NCI-H2107 treated with DMSO at 0.1 percent for 48 hours (cell line): ENCODE results near the gene BICRAL.
A peak's percentile ranks its signal among the peaks of the same experiment; 100 is the strongest.
"Not testable (repeated sequence)": the region's sequence is repeated elsewhere in the genome, so short reads cannot be mapped to it uniquely, and the experiment has no call there.

ENCODE experiments used
- DNase-seq: peaks from one replicate; lab custom pipeline; 2025; ENCODE audit not compliant: unreplicated experiment; lab: John Stamatoyannopoulos, UW

Gene BICRAL

DNA sequence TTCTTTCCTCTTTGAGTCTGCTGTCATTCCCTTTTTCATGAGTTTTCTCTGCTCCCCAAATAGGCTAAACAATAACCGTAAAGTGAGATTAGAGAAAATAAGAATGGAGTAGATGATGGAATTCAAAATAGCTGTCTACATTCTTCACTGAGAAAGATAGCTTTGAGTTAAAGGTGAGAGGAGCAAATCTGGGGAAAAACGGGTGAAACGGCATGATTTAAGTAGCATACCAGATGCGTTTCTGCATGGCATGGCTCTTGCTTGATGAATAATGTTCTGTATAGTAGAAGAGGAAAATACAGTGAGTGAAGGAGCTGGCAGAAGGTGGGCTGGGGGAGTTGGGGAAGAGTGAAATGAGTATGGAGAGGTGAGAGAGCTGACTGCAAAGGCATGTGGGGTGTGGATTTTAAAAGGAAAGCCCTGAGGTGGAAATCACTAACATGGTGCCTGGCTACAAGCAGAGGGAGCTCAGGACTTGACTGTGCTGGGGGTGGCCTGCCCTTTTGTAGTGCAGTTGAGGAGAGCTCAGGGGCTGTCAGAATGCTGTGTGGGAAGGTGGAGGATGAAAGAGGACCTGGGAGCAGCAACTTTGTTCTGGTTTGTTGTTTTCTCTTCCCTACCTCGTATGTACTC is 8.8 kb downstream of the BICRAL start:
- no peak for DNase-seq

DNA sequence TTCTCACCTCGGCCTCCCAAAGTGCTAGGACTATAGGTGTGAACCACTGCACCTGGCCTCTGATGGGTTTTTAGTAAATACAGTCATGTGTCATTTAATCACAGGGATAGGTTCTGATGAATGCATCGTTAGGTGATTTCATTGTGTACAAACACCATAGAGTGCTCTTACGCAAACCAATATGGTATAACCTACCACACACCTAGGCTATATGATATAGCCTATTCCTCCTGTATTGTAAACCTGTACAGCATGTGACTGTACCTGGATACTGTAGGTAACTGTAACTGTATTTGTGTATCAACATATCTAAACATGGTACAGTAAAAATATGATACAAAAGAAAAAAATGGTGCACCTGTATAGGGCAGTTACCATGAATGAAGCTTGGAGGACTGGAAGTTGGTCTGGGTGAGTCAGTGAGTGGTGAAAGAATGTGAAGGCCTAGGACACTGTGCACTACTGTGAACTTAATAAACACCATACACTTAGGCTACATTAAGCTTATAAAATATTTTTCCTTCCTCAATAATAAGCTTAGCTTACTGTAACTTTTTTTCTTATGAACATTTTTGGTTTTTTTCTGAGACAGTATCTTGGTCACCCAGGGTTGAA is 10.0 kb downstream of the BICRAL start:
- DNase-seq: peak; percentile 62

DNA sequence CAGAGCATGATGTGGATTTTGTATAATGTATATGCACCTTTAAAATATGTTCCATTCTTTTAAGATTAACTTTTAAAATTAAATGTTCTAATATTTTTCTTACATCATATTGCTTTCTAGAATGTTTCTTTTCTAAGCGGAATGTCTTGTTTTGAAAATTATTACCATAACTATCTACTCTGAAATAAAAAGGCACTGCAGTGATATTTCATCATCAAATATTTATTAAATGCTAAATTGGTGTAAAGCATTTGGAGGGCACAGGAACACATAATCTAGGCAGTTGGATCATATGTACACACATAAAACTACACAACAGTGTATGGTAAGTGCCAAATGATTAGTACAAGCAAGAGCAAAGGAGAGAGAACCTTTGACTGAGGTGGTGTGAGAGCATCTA is 13.8 kb downstream of the BICRAL start:
- DNase-seq: no peak

DNA sequence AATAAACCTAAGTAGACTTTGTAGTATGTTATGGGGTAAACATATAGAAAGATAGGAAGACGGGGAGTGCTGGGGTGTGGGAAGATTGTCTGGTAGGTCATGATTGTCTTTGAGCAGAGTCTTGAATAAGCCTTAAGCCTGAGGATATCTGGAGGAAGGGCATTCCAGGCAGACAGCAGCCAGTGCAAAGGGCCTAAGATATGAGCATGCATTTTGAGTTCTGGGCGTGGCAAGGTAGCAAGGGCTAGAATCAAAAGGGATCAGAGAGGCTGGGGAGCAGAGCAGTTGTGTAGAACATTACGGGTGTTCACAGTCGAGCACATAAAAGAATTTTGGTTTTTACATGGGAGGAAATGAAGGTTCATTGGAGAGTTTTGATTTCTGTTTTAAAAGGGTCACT is 14.3 kb downstream of the BICRAL start:
- DNase-seq: no peak

DNA sequence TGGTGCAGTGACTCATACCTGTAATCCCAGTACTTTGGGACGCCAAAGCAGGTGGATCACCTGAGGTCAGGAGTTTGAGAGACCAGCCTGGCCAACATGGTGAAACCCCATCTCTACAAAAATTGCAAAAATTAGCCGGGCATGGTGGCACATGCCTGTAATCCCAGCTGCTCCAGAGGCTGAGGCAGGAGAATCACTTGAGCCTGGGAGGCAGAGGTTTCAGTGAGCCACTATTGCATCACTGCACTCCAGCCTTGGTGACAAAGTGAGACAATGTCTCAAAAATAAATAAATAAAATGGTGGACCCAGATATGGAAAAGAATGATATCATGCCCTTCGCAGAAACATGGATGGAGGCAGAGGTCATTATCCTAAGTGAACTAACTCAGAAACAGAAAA is 15.8 kb downstream of the BICRAL start:
- not testable (repeated sequence) for DNase-seq

DNA sequence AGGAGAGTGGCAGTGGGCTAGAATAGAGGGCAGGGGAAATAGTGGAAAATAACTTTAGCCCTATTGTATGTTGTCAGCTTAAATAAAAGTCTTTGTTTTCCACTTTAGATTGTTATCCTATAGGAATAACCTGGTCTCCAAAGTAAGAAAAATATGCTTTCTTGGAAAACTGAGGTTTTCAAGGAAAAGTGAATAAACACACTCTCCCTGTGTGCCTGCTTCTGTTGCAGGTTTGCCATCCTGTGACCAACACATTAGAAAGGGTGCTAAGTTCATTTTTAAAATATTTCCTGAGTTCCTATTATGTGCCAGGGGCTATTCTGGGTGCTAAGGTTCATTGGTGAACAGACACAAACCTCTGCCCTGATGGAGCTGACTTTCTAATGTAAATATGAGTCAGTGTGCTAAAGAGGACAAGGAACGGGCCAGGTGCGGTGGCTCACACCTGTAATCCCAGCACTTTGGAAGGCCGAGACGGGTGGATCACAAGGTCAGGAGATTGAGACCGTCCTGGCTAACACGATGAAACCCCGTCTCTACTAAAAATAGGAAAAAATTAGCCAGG is 23.5 kb downstream of the BICRAL start:
- DNase-seq: no peak

DNA sequence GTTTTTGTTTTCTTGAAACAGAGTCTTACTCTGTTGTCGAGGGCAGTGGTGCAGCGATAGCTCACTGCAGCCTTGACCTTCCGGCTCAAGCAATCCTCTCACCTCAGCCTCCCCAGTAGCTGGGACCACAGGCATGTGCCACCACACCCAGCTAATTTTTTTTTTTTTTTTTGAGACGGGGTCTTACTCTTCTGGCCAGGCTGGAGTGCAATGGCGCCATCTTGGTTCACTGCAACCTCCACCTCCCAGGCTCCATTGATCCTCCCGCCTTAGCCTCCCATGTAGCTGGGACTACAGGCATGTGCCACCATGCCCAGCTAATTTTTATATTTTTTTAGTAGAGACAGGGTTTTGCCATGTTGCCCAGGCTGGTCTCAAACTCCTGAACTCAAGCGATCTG is 24.5 kb downstream of the BICRAL start:
- not testable (repeated sequence) for DNase-seq

DNA sequence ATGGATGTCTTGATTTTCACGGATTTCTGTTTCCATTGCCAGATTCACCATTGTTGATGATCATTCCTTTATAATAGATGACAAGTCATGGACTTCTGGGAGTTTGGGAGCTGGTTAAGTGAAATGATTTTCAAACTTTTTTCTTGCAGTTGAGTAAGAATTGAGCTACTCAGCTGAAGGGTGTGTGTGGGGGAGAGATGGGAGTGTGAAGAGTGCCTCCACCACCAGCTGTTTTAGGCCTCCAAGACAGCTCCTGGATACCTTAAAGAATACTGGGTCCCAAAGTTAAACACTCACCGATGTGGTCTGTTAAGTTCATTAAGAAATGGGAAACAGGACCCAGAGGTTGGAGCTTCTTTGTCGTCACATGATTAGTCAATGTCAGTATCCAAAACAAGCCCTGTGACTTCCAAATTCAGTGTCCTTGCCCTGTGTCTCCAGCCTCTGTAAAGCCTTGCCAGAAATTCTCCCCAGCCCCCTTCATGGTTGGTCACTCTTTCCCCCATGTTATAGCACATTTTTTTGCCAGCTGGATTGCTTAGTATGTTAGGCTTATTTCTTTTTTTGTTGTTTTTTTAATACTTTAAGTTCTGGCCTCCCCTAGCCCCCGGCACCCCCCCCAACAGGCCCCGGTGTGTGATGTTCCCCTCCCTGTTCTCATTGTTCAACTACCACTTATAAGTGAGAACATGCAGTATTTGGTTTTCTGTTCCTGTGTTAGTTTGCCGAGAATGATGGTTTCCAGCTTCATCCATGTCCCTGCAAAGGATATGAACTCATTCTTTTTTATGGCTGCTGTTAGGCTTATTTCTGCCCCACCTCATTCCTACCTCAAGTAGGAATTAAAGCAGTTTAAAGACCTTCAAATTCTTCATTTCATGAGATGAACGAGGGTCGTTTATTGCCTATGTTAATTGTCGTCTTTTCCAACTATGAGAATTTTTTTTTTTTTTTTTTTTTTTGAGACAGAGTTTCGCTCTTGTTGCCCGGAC is 26.9 kb downstream of the BICRAL start:
- DNase-seq: no peak

DNA sequence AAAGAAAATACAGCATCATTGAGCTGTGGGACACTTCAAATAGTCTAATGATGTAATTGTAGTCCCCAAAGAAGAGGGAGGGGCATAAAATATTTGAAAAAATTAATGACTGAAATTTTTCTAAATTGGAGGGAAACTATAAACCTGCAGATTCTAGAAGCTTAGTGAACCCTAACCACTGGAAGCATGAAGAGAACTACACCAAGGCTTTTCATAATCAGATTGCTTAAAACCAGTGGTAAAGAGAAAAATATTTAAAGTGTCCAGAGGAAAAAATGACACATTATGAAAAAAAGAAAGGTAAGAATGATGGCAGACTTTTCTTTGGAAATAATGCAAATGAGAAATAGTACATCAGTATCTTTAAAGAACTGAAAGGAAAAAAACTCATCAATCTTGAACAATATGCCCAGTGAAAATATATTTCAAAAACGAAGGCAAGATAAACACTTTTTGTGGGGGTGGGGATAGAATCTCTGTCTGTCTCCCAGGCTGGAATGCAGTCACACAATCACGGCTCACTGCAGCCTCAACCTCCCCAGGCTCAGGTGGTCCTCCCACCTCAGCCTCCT is 31.3 kb downstream of the BICRAL start:
- DNase-seq: no peak

DNA sequence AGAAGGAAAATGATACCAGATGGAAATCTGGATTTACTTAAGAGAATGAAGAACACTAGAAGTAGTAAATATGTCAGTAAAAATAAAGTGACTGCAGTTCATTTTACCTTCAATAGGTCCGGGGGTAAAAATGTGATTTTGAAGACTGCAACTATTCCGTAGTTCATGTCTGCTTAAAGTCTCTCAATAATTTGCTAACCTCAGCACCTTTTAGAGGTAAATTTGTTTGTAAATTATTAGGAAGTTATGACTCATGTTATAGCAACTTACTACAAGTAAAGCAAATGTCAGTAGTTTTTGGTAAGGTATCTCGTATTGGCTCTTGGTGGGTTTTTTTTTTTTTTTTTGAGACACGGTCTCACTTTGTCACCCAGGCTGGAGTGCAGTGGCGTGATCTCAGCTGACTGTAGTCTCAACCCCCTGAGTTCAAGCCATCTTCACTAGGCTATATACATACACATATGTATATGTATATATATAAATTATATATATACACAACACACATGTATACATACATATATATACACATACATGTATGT is 32.1 kb downstream of the BICRAL start:
- no peak for DNase-seq

DNA sequence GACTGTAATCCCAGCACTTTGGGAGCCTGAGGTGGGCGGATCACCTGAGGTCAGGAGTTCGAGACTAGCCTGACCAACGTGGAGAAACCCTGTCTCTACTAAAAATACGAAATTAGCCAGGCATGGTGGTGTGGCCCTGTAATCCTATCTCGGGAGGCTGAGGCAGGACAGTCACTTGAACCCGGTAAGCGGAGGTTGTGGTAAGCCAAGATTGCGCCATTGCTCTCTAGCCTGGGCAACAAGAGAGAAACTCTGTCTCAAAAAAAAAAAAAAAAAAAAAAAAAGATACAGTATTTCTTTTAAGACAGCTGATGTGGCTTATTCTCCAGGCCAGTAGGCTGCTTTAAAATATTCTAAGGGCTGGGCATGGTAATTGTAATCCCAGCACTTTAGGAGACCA is 33.9 kb downstream of the BICRAL start:
- DNase-seq: not testable (repeated sequence)

DNA sequence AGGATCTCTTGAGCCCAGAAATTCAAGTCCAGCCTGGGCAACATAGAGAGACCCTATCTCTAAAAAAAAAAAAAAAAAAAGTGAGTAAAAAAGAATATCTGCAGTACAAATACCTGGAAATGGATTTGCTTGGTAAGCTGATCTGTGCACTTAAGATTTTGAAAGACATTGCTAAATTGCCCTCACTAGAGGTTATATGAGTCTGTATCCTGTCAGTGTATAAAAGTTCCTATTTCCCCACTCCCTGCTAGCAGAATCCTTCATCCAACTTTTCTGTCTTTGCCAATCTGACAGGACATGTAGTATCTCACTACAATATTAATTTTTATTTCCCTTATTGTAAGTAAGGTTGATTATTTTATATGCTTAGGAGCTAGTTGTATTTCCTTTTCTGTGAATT is 36.1 kb downstream of the BICRAL start:
- no peak for DNase-seq

DNA sequence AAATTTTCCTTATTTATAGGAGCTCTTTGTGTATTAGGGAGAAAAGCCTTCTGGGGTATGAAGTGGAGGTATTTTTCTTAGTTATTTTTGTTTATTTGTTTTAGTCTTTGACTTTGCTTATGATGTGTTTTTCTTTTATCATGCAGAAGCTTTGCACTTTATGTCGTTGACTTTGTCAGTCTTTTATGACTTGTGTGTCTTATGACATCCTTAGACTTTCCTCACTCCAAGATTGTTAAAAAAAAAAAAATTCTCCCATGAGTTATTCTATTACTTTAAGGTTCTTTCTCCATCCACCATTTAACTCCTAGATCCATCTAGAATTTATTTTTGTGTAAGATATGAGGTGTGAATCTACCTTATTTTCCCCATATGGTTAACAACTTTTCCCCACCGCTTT is 36.6 kb downstream of the BICRAL start:
- DNase-seq: no peak

DNA sequence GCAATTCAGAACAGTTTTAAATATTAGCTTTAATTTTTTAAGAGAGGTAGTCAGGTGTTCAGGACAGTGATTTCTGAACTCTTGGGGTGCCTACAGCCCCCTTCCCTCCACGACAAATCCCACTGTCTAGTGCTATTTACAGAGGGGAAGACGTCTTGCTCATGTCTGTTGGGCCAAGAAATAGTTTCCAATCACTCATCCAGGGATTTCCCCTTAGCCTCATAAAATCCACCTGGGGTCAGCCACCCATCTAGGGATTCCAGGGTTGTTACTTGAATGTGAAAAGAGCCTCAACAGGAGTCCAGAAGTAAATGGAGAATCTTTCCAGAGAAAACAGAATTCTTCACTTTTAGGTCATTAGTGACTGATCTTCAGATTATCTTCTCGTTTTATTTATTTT is 37.0 kb downstream of the BICRAL start:
- DNase-seq: no peak

DNA sequence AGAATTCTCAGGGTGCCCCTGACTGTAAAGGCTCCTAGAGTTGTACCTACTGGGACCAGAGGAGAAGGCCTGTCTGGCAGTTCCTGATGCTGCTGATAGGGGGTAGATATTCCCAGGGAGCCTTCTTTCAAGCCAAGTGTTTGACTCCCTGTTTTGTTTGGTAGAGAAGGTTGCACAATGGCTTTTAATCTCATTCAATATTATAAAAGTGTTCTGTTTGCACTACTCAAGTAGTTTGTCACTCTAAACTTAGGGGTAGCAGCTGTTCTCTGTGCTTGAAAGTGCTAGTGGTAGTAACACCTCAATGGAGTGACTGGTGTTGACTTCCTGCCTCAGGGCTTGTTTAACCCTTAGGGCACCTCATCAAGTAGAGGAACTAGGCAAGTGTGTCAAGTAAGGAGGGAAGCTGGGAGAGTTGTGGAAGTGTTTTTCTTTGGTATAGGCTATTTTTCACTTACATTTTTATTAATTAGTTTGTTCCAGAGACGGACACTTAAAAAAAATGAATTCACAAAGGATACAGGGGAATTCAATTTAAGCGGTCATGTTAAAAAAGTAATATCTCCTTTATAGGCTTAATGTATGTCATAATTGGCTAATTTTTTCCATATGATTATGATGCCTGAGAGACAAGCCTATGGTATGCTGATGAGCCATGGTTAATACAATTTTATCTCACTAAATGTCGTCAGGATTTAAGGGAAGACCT is 38.1 kb downstream of the BICRAL start:
- DNase-seq: peak; percentile 78

DNA sequence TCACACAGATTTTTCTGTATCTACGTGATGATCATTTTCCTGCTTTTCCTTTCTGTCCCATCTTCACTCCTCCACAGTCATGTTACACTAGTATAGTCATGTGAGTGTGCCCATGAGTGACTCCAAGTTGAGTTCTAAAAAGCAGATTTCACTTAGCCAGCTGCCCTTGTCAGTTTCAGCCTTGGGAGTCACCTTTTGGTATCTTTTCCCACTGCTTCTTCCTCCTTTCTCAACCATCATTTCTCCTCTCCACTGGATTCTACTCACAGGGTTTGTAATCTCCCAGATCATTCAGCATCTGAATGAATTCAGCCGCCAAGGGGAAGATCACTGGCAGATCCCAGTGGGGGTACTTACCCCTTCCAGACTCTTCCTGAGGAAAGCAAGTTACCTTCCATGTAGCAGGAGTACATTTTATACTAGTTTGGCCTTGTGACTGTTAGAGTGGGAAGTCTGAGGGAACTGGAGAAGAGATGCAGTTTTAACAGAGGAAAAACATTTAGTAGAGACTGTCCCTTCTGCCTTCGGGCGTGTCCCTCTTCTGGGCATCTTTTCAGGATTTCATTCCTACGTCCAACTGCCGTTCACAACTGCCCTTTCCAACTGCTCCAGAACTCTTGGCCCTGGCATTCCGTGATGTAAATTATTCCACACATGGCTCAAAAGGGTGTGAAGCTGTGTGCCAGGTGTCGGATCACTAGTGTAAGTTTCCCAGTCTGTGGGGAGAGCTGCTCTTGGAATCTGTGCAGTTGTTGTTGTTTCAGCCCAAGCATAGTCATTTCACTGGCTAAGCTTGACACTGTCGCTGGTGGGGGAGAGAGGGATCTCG is 38.9 kb downstream of the BICRAL start:
- DNase-seq: no peak

DNA sequence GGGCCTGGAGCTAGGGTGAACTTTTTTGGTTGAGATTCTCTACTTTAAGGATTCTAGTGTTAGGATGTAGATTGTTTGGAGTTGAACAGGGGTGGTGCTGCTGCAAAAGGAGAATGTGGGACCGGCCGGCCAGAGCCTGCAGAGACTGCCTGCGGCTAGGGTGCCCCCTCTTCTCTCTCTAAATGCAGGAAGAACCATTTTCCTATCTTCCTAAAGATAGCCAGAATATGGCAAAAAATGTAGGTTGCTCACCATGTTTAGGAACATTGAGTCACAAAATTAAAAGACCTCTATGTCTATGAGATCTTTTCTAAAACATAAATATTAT is 39.5 kb downstream of the BICRAL start:
- no peak for DNase-seq

DNA sequence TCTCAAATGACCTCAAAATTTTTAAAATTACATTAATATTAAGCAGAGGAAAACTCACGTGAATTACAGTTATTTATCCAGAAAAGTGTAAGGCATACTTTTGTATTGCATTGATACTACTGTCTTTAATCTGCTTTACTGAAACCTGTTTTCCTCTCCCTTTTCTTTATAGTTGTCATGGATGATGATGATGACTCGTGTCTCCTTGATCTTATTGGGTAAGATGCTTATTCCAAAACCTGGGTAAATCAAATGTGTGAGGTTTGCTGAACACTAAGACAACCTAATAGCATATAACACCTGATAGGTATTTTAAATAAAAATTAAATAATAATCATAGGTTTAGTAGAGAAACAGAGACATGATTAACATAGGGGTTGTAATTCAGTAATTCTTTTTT is 40.0 kb downstream of the BICRAL start:
- no peak for DNase-seq

DNA sequence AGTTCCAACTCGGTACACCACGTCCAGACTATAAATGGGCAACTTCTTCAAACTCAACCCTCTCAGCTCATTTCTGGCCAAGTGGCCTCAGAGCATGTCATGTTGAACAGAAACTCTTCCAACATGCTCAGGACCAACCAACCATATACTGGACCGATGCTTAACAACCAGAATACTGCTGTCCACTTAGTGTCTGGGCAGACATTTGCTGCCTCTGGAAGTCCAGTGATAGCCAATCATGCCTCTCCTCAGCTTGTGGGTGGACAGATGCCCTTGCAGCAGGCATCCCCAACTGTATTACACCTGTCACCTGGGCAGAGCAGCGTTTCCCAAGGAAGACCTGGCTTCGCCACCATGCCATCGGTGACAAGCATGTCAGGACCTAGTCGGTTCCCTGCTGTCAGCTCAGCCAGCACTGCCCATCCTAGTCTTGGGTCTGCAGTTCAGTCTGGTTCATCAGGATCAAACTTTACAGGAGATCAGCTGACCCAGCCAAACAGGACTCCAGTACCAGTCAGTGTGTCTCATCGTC is 47.8 kb downstream of the BICRAL start:
- no peak for DNase-seq
